AG08395 (cell line): ENCODE measurements around the gene EEF1A2.
A peak's percentile ranks its signal among the peaks of the same experiment; 100 is the strongest.
"Not testable (repeated sequence)": the region's sequence is repeated elsewhere in the genome, so short reads cannot be mapped to it uniquely, and the experiment has no call there.

Experiments used
- DNase-seq: peaks from one replicate; pipeline ENCODE4 v3.0.0; 2012; ENCODE audit warnings: mixed read lengths, low spot score

The EEF1A2 gene

GRCh38 chr20:63520504-63520933 lies 21.6 kb upstream of the EEF1A2 start, which contains the start of gene PPDPF:
PPDPF (plus strand) TSS chr20:63520765; CDS start chr20:63521309, 544 bp downstream.
- DNase-seq = peak; percentile 99

- DNase-seq = peak; percentile 62
These were observed 21.0 kb upstream of the EEF1A2 start for GRCh38 chr20:63519668-63520503.

GRCh38 chr20:63518946-63519667 lies 20.2 kb upstream of the EEF1A2 start:
- no peak for DNase-seq

- no peak for DNase-seq
These were observed 19.5 kb upstream of the EEF1A2 start for GRCh38 chr20:63518351-63518861.

- no peak for DNase-seq
These were observed 18.8 kb upstream of the EEF1A2 start for GRCh38 chr20:63517376-63518309.

- DNase-seq = not testable (repeated sequence)
These were observed 15.6 kb upstream of the EEF1A2 start for GRCh38 chr20:63514520-63514919.

- no peak for DNase-seq
These were observed 14.3 kb upstream of the EEF1A2 start for GRCh38 chr20:63513207-63513606.

GRCh38 chr20:63509088-63509564 lies 10.2 kb upstream of the EEF1A2 start:
- DNase-seq = no peak

- no peak for DNase-seq
These were observed 9.3 kb upstream of the EEF1A2 start for GRCh38 chr20:63508072-63508768.

GRCh38 chr20:63507083-63507743 lies 8.3 kb upstream of the EEF1A2 start:
- DNase-seq = no peak

GRCh38 chr20:63505723-63506122 lies 6.8 kb upstream of the EEF1A2 start:
- DNase-seq = no peak

- no peak for DNase-seq
These were observed 6.4 kb upstream of the EEF1A2 start for GRCh38 chr20:63505281-63505680.

- DNase-seq = no peak
These were observed 5.8 kb upstream of the EEF1A2 start for GRCh38 chr20:63504642-63505041.

GRCh38 chr20:63503524-63503923 lies 4.6 kb upstream of the EEF1A2 start:
- DNase-seq = no peak

GRCh38 chr20:63502671-63503172 lies 3.8 kb upstream of the EEF1A2 start:
- no peak for DNase-seq

- no peak for DNase-seq
These were observed 3.2 kb upstream of the EEF1A2 start for GRCh38 chr20:63501818-63502670.

- DNase-seq = no peak
These were observed 2.3 kb upstream of the EEF1A2 start for GRCh38 chr20:63500902-63501817.
